HepG2 (cell line): ENCODE data around the gene TNFRSF25. TPM values are rescaled to one million over a fixed set of nuclear protein-coding genes. Genes with fewer than 3 reads are reported as not detected.

Source experiments
- ASH2L ChIP-seq: fragments of 300-600, 200-600 bp; sonication (generic); IDR thresholded peaks from 2 replicates; pipeline ENCODE4 v1.7.0; 2017; ENCODE audit warnings: low read depth, mild to moderate bottlenecking, moderate library complexity, mixed read lengths, low read length; ENCODE audit not compliant: insufficient read length
- FOXK1 ChIP-seq: sonication (generic); formaldehyde crosslinking; IDR thresholded peaks from 2 replicates; pipeline ENCODE4 v1.4.0; 2020; ENCODE audit warnings: low read depth, missing genetic modification reagents, borderline replicate concordance
- MLXIP ChIP-seq: sonication (generic); formaldehyde crosslinking; IDR thresholded peaks from 2 replicates; pipeline ENCODE4 v1.9.0; 2021; ENCODE audit warnings: missing genetic modification reagents, borderline replicate concordance
- MXD1 ChIP-seq: sonication (generic); formaldehyde crosslinking; IDR thresholded peaks from 2 replicates; pipeline ENCODE4 v1.4.0; 2020; ENCODE audit warnings: mild to moderate bottlenecking, missing genetic modification reagents
- NFYC ChIP-seq: IDR thresholded peaks from 2 replicates; pipeline ENCODE4 v1.6.1; 2016; ENCODE audit warnings: missing genetic modification reagents, missing compliant biosample characterization
- SAFB2 ChIP-seq: sonication (generic); formaldehyde crosslinking; IDR thresholded peaks from 2 replicates; pipeline ENCODE4 v1.5.1; 2020; ENCODE audit warnings: missing genetic modification reagents, low read depth, mild to moderate bottlenecking, borderline replicate concordance
- TBP ChIP-seq: sonication (generic); formaldehyde crosslinking; IDR thresholded peaks from 2 replicates; pipeline ENCODE4 v1.5.0; 2020; ENCODE audit warnings: missing genetic modification reagents
- THAP7 ChIP-seq: sonication (generic); formaldehyde crosslinking; IDR thresholded peaks from 2 replicates; pipeline ENCODE4 v1.8.1; 2023; ENCODE audit warnings: mild to moderate bottlenecking, missing genetic modification reagents
- ZBTB14 ChIP-seq: sonication (generic); formaldehyde crosslinking; IDR thresholded peaks from 2 replicates; pipeline ENCODE4 v1.4.0; 2020; ENCODE audit warnings: missing genetic modification reagents
- ZBTB7B ChIP-seq: sonication (generic); formaldehyde crosslinking; IDR thresholded peaks from 2 replicates; pipeline ENCODE4 v1.4.0; 2020; ENCODE audit warnings: missing genetic modification reagents
- ZFP91 ChIP-seq: sonication (generic); formaldehyde crosslinking; IDR thresholded peaks from 2 replicates; pipeline ENCODE4 v1.9.0; 2022; ENCODE audit warnings: missing genetic modification reagents, mild to moderate bottlenecking, borderline replicate concordance
- ZMYM3 ChIP-seq: sonication (generic); formaldehyde crosslinking; IDR thresholded peaks from 2 replicates; pipeline ENCODE4 v1.5.1; 2020; ENCODE audit warnings: mild to moderate bottlenecking, missing genetic modification reagents
- ZNF143 ChIP-seq: sonication (generic); formaldehyde crosslinking; IDR thresholded peaks from 2 replicates; pipeline ENCODE4 v1.4.0; 2020; ENCODE audit warnings: missing genetic modification reagents
- ZNF275 ChIP-seq: sonication (generic); formaldehyde crosslinking; IDR thresholded peaks from 2 replicates; pipeline ENCODE4 v1.8.0; 2022; ENCODE audit warnings: missing genetic modification reagents, mild to moderate bottlenecking, inconsistent platforms, borderline replicate concordance
- ZNF770 ChIP-seq: sonication (generic); formaldehyde crosslinking; IDR thresholded peaks from 2 replicates; pipeline ENCODE4 v1.5.0; 2020; ENCODE audit warnings: mild to moderate bottlenecking, missing genetic modification reagents
- ZNF776 ChIP-seq: sonication (generic); formaldehyde crosslinking; IDR thresholded peaks from 2 replicates; pipeline ENCODE4 v1.4.0; 2020; ENCODE audit warnings: mild to moderate bottlenecking, missing genetic modification reagents
- polyA plus RNA-seq, 8 experiments: library from polyadenylated mRNA; depleted of rRNA in 3 of 8; stranded (reverse) in 7 of 8; unstranded in 1 of 8; fragments of >200 nt; fragmentation: Illumina TruSeq in 4 of 8; extraction: Trizol in 4 of 8; gene quantifications; 2 replicates each; pipeline versions ENCODE4 v1.2.1 to v1.2.3, GENCODE V29; 2011 to 2016; ENCODE audit warnings: low read depth in 4 of 8, missing spikeins in 1 of 8, mixed read lengths in 1 of 8; ENCODE audit not compliant: insufficient read depth in 1 of 8
- total RNA-seq, 5 experiments: library from RNA; depleted of rRNA; stranded (reverse); fragments of >200 nt; fragmentation: Illumina TruSeq; extraction: Trizol; gene quantifications; 2 replicates each; pipeline ENCODE4 v1.2.3, GENCODE V29; 2016; ENCODE audit warnings: low read depth in 1 of 5

TNFRSF25 gene
- total and polyA plus RNA-seq, 2 of the 13 experiments (the other 11 are each of a cell fraction or from before 2014, with no cell fraction given) = 1.4 to 1.5 TPM

GRCh38 chr1:6447016-6447817 is 18.8 kb downstream of the TNFRSF25 start (continued):
- TF ChIP-seq ZNF275 (CRISPR knock-in tag) (peak; percentile 76; the same call in 1 of the 2 replicates), FOXK1 (CRISPR knock-in tag) (peak; percentile 30; the same call in 1 of the 2 replicates), TBP (CRISPR knock-in tag) (0 out of 2 replicates have a peak, but pooled peaks have one; percentile 52), MLXIP (no peak), ZNF143 (peak; percentile 56), ZNF776 (CRISPR knock-in tag) (peak; percentile 68; the same call in 1 of the 2 replicates), ZFP91 (CRISPR knock-in tag) (peak; percentile 92; the same call in 1 of the 2 replicates), ZBTB7B (CRISPR knock-in tag) (peak; percentile 98), THAP7 (CRISPR knock-in tag) (no peak; the same call in 1 of the 2 replicates), ZBTB14 (peak; percentile 43; the same call in 1 of the 2 replicates), MXD1 (no peak; the same call in 1 of the 2 replicates), NFYC (CRISPR knock-in tag) (peak; percentile 16; the same call in 1 of the 2 replicates), ZNF770 (CRISPR knock-in tag) (peak; percentile 55; the same call in 1 of the 2 replicates), ZMYM3 (CRISPR knock-in tag) (no peak; the same call in 1 of the 2 replicates), SAFB2 (CRISPR knock-in tag) (peak; percentile 29; the same call in 1 of the 2 replicates), ASH2L (peak; percentile 45)
